AG09319 (cell line): ENCODE results near the gene TBX1.
"Not testable (repeated sequence)": the region's sequence is repeated elsewhere in the genome, so short reads cannot be mapped to it uniquely, and the experiment has no call there.

ENCODE experiments used
- DNase-seq: peaks from one replicate; pipeline ENCODE4 v3.0.0-alpha.2; 2010; ENCODE audit warnings: low read depth; ENCODE audit errors: extremely low read depth
- CTCF ChIP-seq: IDR thresholded peaks from 2 replicates; pipeline ENCODE4 v1.5.1; 2011; ENCODE audit warnings: low read depth, mild to moderate bottlenecking, inconsistent platforms, low read length, moderate library complexity

TBX1 gene

GRCh38 chr22:19724927-19725661 lies 35.5 kb upstream of the TBX1 start:
- DNase-seq: no peak

GRCh38 chr22:19726064-19726788 lies 34.4 kb upstream of the TBX1 start:
- DNase-seq: not testable (repeated sequence)

More at GRCh38 chr22:19724927-19725661, 35.5 kb upstream of the TBX1 start:
- TF ChIP-seq CTCF: no peak

- TF ChIP-seq CTCF: no peak
- DNase-seq: no peak
Observed at GRCh38 chr22:19727310-19728150, 33.0 kb upstream of the TBX1 start.

- TF ChIP-seq CTCF: no peak
- no peak for DNase-seq
Observed at GRCh38 chr22:19728271-19728670, 32.3 kb upstream of the TBX1 start.

GRCh38 chr22:19728836-19729235 lies 31.7 kb upstream of the TBX1 start:
- TF ChIP-seq CTCF: no peak
- no peak for DNase-seq

- no peak for DNase-seq
- TF ChIP-seq CTCF: no peak
Observed at GRCh38 chr22:19729507-19729906, 31.1 kb upstream of the TBX1 start.

- no peak for DNase-seq
- TF ChIP-seq CTCF: no peak
Observed at GRCh38 chr22:19730198-19730597, 30.4 kb upstream of the TBX1 start.
